Activated CD4-positive, alpha-beta T cell treated with anti-CD3 and anti-CD28 coated beads, Interleukin-2, amount 50 U/mL, for 1 hour (primary cell): ENCODE data around the gene HES5.

Source experiments
- DNase-seq: peaks from one replicate; pipeline ENCODE4 v3.0.0-alpha.2; 2020

The HES5 gene

GRCh38 chr1:2546515-2547209, 16.6 kb upstream of the HES5 start:
- DNase-seq = peak; percentile 76

- peak; percentile 88 for DNase-seq
These were observed 15.9 kb upstream of the HES5 start for GRCh38 chr1:2545754-2546514.

GRCh38 chr1:2544875-2545640, 15.0 kb upstream of the HES5 start:
- no peak for DNase-seq

- DNase-seq = no peak
These were observed 14.2 kb upstream of the HES5 start for GRCh38 chr1:2544093-2544874.

- peak; percentile 55 for DNase-seq
These were observed 13.6 kb upstream of the HES5 start for GRCh38 chr1:2543543-2544092.

GRCh38 chr1:2542246-2542915, 12.3 kb upstream of the HES5 start:
- no peak for DNase-seq

GRCh38 chr1:2541619-2542245, 11.7 kb upstream of the HES5 start:
- DNase-seq = no peak

- no peak for DNase-seq
These were observed 10.9 kb upstream of the HES5 start for GRCh38 chr1:2540816-2541492.

GRCh38 chr1:2539312-2539907, 9.3 kb upstream of the HES5 start:
- no peak for DNase-seq

- no peak for DNase-seq
These were observed 8.8 kb upstream of the HES5 start for GRCh38 chr1:2538872-2539271.

- no peak for DNase-seq
These were observed 8.3 kb upstream of the HES5 start for GRCh38 chr1:2538376-2538775.

GRCh38 chr1:2537784-2538115, 7.7 kb upstream of the HES5 start:
- DNase-seq = no peak

GRCh38 chr1:2535981-2536380, 5.9 kb upstream of the HES5 start:
- no peak for DNase-seq

- DNase-seq = no peak
These were observed 5.4 kb upstream of the HES5 start for GRCh38 chr1:2535455-2535854.

- no peak for DNase-seq
These were observed 4.8 kb upstream of the HES5 start for GRCh38 chr1:2534687-2535441.

- DNase-seq = no peak
These were observed 4.2 kb upstream of the HES5 start for GRCh38 chr1:2534315-2534686.

- no peak for DNase-seq
These were observed 3.3 kb upstream of the HES5 start for GRCh38 chr1:2533365-2533764.

GRCh38 chr1:2532485-2533160, 2.6 kb upstream of the HES5 start:
- no peak for DNase-seq
